Lower leg skin (tissue), 4 donors: Measurements from ENCODE around the gene MFGE8. TPM values are rescaled to one million over a fixed set of nuclear protein-coding genes. Genes with fewer than 3 reads are reported as not detected.

Experiments
- DNase-seq, 2 donors: peaks; one replicate each; pipeline ENCODE4 v3.0.0-alpha.2; 2019; ENCODE audit warnings: low spot score in 2 of 2
- H3K4me3 ChIP-seq: fragments of 200-600 bp; sonication (generic); 2 replicates; pipeline ENCODE4 v1.5.1; 2017; ENCODE audit warnings: mild to moderate bottlenecking, low read depth; ENCODE audit not compliant: poor library complexity, severe bottlenecking
- POLR2A ChIP-seq, 2 donors: fragments of 450-650 bp; IDR thresholded peaks; one replicate each; pipeline ENCODE4 v1.6.1; 2016 to 2017; ENCODE audit warnings: antibody characterized with exemption in 2 of 2, mild to moderate bottlenecking in 1 of 2, moderate library complexity in 1 of 2
- whole genome bisulfite sequencing, 2 donors: methylation state at CpG; one replicate each; pipeline ENCODE4 v1.1.5; 2018; 5-methylcytosine and 5-hydroxymethylcytosine counted together
- intact Hi-C: fragments of 100-400 bp; cut with DNase I; formaldehyde crosslinking; loops from one replicate; pipeline ENCODE4 v1.15.0; 2023; ENCODE audit warnings: low total_unique reads
- total RNA-seq, 4 donors: library from RNA; depleted of rRNA; stranded (reverse); fragments of >200 nt; gene quantifications; one replicate each; pipeline ENCODE4 v1.1.0, GENCODE V29; 2016
- TF ChIP-seq, protein P1 (sequence below), 3 donors: fragments of 450-650 bp; IDR thresholded peaks; one replicate each; pipeline ENCODE4 v1.5.1; 2016; ENCODE audit warnings: antibody characterized with exemption in 3 of 3, mild to moderate bottlenecking in 3 of 3, moderate library complexity in 2 of 3

MFGE8 gene
- total RNA-seq, 4 donors from 2014 or later = 109 to 237 (median 139) TPM

DNA sequence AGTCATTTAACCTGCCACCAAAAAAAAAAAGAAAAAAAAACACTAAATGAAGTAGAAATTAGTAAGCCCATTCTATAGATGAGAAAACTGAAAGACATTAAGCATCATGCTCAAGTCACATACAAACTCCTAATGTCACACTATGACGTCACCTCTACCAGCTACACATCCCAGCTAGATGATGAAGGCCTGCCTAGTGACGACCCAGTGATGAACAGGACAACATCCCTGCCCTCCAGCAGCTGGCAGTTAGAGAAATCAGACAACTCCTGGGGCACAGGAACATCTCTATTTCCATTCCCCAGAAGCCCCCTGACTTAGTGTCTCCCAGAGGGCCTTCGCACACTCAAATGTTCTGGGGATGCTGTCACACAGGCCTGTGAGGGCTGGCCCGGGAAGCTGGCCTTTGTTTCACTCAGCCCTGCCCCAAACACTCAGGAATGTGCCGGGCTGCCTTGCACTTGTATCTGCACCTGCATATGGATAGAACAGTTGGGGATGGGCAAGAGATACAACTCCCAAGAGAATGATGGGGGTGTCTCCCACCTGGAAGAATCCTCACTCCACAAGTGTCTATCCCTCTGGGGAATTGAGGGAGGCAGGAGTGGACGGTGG lies 10.9 kb downstream of the MFGE8 start:
- intact Hi-C loops = loop anchor here (5.0 kb wide), 1 partner anchor 275 kb away; no protein-coding TSS in a partner anchor
- no peak for DNase-seq

DNA sequence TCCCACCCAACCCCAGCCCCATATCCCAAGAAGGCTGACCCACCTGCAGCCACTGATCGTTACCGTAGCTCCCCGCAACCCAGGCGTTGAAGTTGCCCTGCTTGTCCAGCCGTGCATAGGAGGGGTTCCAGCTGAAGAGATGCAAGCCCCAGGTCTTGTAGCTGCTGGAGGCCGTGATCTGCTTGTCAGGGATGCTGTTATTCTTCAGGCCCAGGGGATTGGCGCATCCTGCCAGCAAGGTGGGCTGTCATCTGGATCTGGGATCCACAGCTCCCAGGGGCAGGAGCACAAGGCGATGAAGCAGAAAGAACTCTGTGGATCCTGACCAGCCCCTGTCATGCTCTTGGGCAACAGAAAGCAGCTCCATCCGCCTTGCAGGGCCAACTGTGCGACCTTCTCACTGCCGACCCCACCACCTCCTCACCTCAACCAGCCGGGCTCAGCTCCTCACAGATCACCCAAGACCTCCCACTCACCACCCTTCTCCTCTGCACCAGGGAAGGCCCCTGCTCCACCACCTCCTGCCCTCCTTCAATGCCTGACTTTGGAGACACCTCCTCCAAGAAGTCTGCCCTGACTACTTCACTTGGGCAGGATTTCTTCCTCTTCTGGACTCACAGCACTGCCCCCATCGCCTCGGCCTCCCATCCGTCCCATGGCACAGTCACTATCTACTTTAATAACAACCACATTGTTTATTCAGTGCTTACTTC lies 11.5 kb downstream of the MFGE8 start:
- intact Hi-C loops = loop anchor here (2.0 to 5.0 kb wide), 2 partner anchors 117 to 276 kb away; no protein-coding TSS in a partner anchor
- no peak for TF ChIP-seq POLR2A (IDR thresholded peaks at IDR 0.05)
- TF ChIP-seq, protein P1, sequence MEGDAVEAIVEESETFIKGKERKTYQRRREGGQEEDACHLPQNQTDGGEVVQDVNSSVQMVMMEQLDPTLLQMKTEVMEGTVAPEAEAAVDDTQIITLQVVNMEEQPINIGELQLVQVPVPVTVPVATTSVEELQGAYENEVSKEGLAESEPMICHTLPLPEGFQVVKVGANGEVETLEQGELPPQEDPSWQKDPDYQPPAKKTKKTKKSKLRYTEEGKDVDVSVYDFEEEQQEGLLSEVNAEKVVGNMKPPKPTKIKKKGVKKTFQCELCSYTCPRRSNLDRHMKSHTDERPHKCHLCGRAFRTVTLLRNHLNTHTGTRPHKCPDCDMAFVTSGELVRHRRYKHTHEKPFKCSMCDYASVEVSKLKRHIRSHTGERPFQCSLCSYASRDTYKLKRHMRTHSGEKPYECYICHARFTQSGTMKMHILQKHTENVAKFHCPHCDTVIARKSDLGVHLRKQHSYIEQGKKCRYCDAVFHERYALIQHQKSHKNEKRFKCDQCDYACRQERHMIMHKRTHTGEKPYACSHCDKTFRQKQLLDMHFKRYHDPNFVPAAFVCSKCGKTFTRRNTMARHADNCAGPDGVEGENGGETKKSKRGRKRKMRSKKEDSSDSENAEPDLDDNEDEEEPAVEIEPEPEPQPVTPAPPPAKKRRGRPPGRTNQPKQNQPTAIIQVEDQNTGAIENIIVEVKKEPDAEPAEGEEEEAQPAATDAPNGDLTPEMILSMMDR (IDR thresholded peaks at IDR 0.05) = no peak
- H3K4me3 ChIP-seq = no peak overlapping the region
- no peak for DNase-seq
- 89% methylated on average over 10 to 15 of the region's 15 CpGs for WGBS, 2 donors

More for the DNA sequence above, 10.9 kb downstream of the MFGE8 start:
- no peak overlapping the region for H3K4me3 ChIP-seq
- TF ChIP-seq POLR2A (IDR thresholded peaks at IDR 0.05) = no peak
- TF ChIP-seq, protein P1 (IDR thresholded peaks at IDR 0.05) = no peak
- WGBS, 2 donors = 72% methylated on average over 6 of the region's 6 CpGs

DNA sequence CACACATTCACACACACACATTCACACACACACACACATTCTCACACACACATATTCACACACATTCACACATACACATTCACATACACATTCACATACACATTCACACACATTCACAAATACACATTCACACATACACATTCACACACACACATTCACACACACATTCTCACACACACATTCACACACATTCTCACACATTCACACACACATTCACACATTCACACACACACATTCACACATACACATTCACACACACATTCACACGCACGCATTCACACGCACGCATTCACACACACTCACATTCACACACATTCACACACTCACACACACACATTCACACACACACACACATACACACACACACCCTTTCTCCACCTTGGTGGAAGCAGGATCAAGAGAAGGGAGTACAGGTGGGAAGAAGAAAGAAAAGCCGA lies 12.2 kb downstream of the MFGE8 start:
- no peak overlapping the region for H3K4me3 ChIP-seq
- intact Hi-C loops = loop anchor here (2.0 to 5.0 kb wide), 2 partner anchors 118 to 276 kb away; no protein-coding TSS in a partner anchor
- 73 to 88% methylated on average over 5 of the region's 5 CpGs for WGBS, 2 donors

DNA sequence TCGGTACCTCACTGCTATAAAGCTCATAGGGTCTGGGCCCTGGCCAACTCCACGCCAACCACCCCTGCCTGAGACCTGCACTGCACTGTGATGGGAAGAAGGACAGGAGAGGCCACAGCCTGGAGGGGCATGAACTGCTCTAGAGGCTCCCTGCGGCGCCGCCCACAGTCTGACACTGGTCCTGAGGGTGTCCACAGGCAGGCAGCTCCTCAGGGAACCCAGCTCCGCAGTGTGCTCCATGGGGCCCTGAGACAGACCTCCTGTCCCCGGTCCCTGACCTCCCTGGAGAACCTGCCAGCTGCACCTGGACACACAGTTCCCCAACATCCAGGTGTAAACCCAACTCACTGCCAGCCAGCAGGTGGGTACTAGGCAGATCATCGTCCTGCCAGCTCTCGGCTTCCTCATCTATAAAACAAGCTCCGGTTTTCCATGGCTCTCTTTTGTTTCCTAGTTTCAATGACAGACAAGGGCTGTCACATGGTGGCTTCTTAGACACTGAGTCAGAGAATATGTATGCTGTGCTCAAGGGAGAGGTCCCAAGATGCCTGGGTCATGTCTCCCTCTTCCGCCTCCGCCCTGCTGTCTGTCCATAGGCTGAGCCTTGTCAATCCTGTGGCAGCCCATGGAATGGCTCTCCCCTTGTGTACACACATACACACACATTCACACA lies 12.7 kb downstream of the MFGE8 start:
- no peak overlapping the region for H3K4me3 ChIP-seq
- intact Hi-C loops = loop anchor here (2.0 to 5.0 kb wide), 2 partner anchors 118 to 277 kb away; no protein-coding TSS in a partner anchor
- no peak for DNase-seq
- WGBS, 2 donors = 74 to 86% methylated on average over 12 of the region's 12 CpGs
- no peak for TF ChIP-seq POLR2A (IDR thresholded peaks at IDR 0.05)
- TF ChIP-seq, protein P1 (IDR thresholded peaks at IDR 0.05) = no peak

More for the DNA sequence above, 12.2 kb downstream of the MFGE8 start:
- no peak for DNase-seq
- TF ChIP-seq, protein P1 (IDR thresholded peaks at IDR 0.05) = no peak
- TF ChIP-seq POLR2A (IDR thresholded peaks at IDR 0.05) = no peak

DNA sequence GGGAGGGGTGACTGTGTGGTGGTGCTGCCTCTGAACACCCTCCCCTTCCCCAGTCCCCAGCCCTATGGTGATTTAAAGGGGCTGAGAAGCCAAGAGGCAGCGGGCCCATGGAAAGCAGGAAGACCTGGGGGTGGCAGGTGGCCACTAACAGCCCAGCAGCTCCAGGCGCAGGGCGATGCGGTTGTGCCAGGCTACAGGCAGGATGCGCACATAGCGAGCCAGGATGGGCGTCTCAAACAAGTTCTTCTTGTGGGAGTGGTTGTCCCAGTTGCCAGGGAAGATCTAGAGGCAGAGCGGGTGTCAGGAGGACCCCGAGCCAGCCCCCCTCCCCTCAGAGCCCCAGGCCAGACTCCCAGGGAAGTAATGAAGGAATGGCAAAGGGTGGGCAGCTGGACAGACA lies 13.9 kb downstream of the MFGE8 start:
- no peak overlapping the region for H3K4me3 ChIP-seq
- TF ChIP-seq, protein P1 (IDR thresholded peaks at IDR 0.05) = no peak
- TF ChIP-seq POLR2A (IDR thresholded peaks at IDR 0.05) = no peak
- intact Hi-C loops = no loop called here
- WGBS, 2 donors = 46 to 67% methylated on average over 9 of the region's 9 CpGs
- DNase-seq = no peak
